ENCODE data around the gene SLC38A11. TPM values are rescaled to one million over a fixed set of nuclear protein-coding genes. Genes with fewer than 3 reads are reported as not detected.
A peak's percentile ranks its signal among the peaks of the same experiment; 100 is the strongest.
"Not testable (repeated sequence)": the region's sequence is repeated elsewhere in the genome, so short reads cannot be mapped to it uniquely, and the experiment has no call there.

The SLC38A11 gene
- total RNA-seq, 1 experiment from 2014 or later, result not detected

DNA sequence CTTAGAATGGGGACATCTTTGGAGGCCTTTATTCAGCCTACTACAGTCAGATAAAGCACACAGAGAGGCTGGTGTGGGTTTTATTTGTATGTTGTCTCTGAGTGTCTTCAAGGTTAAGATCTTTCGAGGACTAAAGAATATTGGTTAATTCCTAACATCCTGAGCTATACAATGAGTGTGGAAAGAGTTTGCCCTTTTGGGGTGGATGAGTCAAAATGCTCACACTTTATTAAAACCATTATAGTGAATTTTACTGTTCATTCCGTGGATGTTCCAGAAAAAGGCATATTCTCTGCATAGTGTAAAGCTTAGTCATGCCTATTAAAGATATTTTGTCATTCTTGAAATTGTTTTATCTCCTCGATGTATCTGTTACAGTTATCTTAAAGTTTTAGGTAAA is 29.1 kb upstream of the SLC38A11 start:
- H3K4me1 Mint-ChIP-seq (ENCODE audit: insufficient read depth, unreplicated experiment), result peaks cover 7% of the 10 kb centered on the region
- POLR2A ChIA-PET, result no interaction called here

DNA sequence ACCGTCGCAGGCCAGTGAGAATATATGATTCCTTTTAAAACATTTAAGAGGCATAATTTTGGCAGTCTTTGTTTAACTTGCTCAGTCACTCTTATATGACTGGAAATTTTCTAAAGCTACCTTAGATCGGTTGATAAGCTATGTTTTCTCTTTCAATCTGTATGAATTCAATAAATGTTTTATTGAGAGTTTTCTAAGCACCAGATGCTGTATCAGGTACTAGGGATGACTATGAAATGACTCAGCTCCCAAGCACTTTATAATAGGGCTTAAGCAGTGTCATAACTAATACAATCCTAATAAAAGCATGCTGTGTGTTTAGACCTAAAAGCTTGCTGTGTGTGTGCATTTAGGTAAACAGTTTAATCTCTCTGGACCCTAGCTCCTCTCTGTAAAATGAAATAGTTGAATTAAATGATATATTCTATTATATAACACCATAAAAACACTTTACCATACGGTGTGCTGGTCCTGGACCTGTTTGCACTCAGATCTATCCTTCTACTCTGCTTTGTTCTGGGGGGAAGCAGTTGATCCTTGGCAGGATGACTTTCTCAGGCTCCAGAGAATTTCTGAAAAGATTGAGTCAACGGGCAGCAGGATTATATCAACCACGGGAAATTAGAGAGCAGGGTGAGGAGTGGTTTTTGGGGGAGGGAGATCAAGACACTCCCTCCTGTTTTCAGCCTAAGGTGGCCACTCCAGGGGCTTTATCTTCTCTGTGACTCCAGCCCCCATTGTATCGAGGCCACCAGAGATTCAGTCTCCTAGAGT is 26.1 kb upstream of the SLC38A11 start:
- H3K27me3 Mint-ChIP-seq (ENCODE audit: insufficient read depth, unreplicated experiment), result no peaks in the 10 kb centered on the region
- BruUV-seq (replicated peaks), result no TSS peak
- DNase-seq (ENCODE audit: unreplicated experiment), result peak; percentile 4
- peaks cover 4% of the 10 kb centered on the region for H3K36me3 Mint-ChIP-seq (ENCODE audit: insufficient read depth, unreplicated experiment)
- TF ChIP-seq, protein P1, sequence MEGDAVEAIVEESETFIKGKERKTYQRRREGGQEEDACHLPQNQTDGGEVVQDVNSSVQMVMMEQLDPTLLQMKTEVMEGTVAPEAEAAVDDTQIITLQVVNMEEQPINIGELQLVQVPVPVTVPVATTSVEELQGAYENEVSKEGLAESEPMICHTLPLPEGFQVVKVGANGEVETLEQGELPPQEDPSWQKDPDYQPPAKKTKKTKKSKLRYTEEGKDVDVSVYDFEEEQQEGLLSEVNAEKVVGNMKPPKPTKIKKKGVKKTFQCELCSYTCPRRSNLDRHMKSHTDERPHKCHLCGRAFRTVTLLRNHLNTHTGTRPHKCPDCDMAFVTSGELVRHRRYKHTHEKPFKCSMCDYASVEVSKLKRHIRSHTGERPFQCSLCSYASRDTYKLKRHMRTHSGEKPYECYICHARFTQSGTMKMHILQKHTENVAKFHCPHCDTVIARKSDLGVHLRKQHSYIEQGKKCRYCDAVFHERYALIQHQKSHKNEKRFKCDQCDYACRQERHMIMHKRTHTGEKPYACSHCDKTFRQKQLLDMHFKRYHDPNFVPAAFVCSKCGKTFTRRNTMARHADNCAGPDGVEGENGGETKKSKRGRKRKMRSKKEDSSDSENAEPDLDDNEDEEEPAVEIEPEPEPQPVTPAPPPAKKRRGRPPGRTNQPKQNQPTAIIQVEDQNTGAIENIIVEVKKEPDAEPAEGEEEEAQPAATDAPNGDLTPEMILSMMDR (IDR thresholded peaks at IDR 0.05; ENCODE audit: unreplicated experiment), result no peak
- H3K4me1 Mint-ChIP-seq (ENCODE audit: insufficient read depth, unreplicated experiment), result peaks cover 7% of the 10 kb centered on the region
- ChIA-PET CTCF (interaction anchor here (0.6 to 1.5 kb wide), 4 partner anchors 35 to 1846 kb away, joined by 3 to 5 read pairs (median 4); partner anchors contain the start of gene COBLL1), POLR2A (no interaction called here)
- H3K4me3 Mint-ChIP-seq (ENCODE audit: unreplicated experiment), result no peak overlapping the region
- no peak overlapping the region for H3K27ac Mint-ChIP-seq (ENCODE audit: low read depth, unreplicated experiment)
- no peaks in the 10 kb centered on the region for H3K9me3 Mint-ChIP-seq (ENCODE audit: unreplicated experiment)
- intact Hi-C loops (cut with micrococcal nuclease), result no loop called here

More for the DNA sequence above, 29.1 kb upstream of the SLC38A11 start:
- BruUV-seq (replicated peaks), result no TSS peak
- Mint-ChIP-seq H3K9me3 (ENCODE audit: unreplicated experiment) (peaks cover 7% of the 10 kb centered on the region), H3K27ac (ENCODE audit: low read depth, unreplicated experiment) (no peak overlapping the region), H3K36me3 (ENCODE audit: insufficient read depth, unreplicated experiment) (peaks cover 4% of the 10 kb centered on the region), H3K4me3 (ENCODE audit: unreplicated experiment) (no peak overlapping the region), H3K27me3 (ENCODE audit: insufficient read depth, unreplicated experiment) (no peaks in the 10 kb centered on the region)
- DNase-seq (ENCODE audit: unreplicated experiment), result peak; percentile 10
- intact Hi-C loops (cut with micrococcal nuclease), result no loop called here
- TF ChIP-seq, protein P1 (IDR thresholded peaks at IDR 0.05; ENCODE audit: unreplicated experiment), result no peak
- CTCF ChIA-PET, result interaction anchor here (0.6 kb wide), 2 partner anchors 47 to 1645 kb away, joined by 3 read pairs; no protein-coding TSS in a partner anchor

DNA sequence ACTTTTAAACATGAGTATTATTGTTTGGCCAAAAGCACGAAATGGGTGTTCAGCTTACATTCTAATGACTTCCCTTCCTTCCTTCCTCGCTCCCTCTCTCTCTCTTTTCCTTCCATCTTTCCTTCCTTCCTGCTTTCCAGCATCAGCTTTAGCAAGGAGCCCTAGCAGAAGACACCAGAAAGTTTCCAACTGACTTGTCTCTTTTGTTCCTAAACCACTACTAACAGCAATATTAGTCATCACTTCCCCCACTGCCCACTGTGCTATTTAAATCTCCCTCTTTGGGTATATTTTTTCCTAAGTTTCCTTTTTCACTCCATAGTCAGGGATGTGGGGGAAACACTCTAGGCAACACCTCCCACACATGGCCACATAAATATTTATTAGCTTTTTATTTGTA is 25.4 kb upstream of the SLC38A11 start:
- H3K4me3 Mint-ChIP-seq (ENCODE audit: unreplicated experiment); H3K27ac Mint-ChIP-seq (ENCODE audit: low read depth, unreplicated experiment); H3K4me1 Mint-ChIP-seq (ENCODE audit: insufficient read depth, unreplicated experiment); DNase-seq (ENCODE audit: unreplicated experiment); H3K36me3 Mint-ChIP-seq (ENCODE audit: insufficient read depth, unreplicated experiment); intact Hi-C loops (cut with micrococcal nuclease); BruUV-seq (replicated peaks); H3K9me3 Mint-ChIP-seq (ENCODE audit: unreplicated experiment); H3K27me3 Mint-ChIP-seq (ENCODE audit: insufficient read depth, unreplicated experiment): not testable (repeated sequence)
- CTCF ChIA-PET, result interaction anchor here (0.6 to 1.5 kb wide), 4 partner anchors 139 to 1845 kb away, joined by 3 to 5 read pairs (median 3); partner anchors contain the start of gene COBLL1
- POLR2A ChIA-PET, result interaction anchor here (1.4 kb wide), 1 partner anchor 13 kb away, joined by 4 read pairs; no protein-coding TSS in a partner anchor

DNA sequence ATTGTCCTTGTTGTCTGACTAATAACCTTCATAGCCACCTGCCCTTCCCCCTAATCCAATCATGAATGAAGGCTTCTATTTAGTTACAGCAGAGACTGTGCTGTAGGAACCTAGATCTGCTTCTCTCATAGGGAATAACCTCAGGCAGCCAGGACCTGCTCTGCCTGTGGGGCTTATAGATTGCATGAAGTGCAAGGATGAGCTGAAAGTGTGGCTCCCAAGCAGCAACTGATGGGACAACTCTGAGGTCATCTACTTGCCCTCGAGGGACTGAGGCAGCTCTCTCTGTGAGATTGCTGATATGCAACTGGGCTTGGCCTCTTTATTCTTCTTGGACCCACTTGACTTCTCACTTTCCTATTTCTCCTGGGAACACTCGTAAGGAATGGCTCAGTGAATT is 23.8 kb upstream of the SLC38A11 start:
- BruUV-seq (replicated peaks), result no TSS peak
- H3K4me1 Mint-ChIP-seq (ENCODE audit: insufficient read depth, unreplicated experiment), result peaks cover 9% of the 10 kb centered on the region
- H3K9me3 Mint-ChIP-seq (ENCODE audit: unreplicated experiment), result no peaks in the 10 kb centered on the region
- H3K36me3 Mint-ChIP-seq (ENCODE audit: insufficient read depth, unreplicated experiment), result peaks cover 4% of the 10 kb centered on the region
- no peak overlapping the region for H3K4me3 Mint-ChIP-seq (ENCODE audit: unreplicated experiment)
- H3K27me3 Mint-ChIP-seq (ENCODE audit: insufficient read depth, unreplicated experiment), result no peaks in the 10 kb centered on the region
- H3K27ac Mint-ChIP-seq (ENCODE audit: low read depth, unreplicated experiment), result no peak overlapping the region
- TF ChIP-seq, protein P1 (IDR thresholded peaks at IDR 0.05; ENCODE audit: unreplicated experiment), result no peak
- intact Hi-C loops (cut with micrococcal nuclease), result no loop called here
- ChIA-PET CTCF (interaction anchor here (0.6 kb wide), 1 partner anchor 244 kb away, joined by 3 read pairs; no protein-coding TSS in a partner anchor), POLR2A (interaction anchor here (1.4 kb wide), 1 partner anchor 12 kb away, joined by 4 read pairs; no protein-coding TSS in a partner anchor)
- no peak for DNase-seq (ENCODE audit: unreplicated experiment)

DNA sequence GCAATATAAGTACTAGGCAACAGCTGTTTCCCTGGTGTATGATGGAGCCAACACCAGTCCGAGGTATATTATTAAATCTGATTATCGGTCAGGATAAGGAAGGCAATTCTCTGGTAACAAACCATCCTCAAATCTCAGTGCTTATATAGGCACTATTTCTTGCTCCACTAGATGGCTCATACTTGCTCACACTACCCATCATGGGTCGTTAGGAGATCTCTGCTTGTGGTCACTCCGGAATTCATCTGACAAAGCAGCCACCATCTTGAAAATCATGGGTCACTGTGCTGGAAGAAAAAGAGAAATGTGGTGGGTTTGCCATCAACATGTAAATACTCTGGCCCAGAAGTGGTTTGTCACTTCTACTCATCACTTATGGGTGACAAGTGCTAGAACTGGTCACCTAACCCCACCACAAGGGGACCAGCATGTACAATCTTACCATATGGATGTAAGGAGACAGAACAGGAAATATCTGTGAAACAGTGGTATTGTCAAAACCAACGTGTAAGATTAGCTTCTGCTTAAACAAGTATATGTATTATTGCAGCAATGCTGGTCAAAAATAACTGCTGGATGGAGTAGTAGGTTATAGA is 21.6 kb upstream of the SLC38A11 start:
- H3K4me3 Mint-ChIP-seq (ENCODE audit: unreplicated experiment); H3K27me3 Mint-ChIP-seq (ENCODE audit: insufficient read depth, unreplicated experiment); H3K36me3 Mint-ChIP-seq (ENCODE audit: insufficient read depth, unreplicated experiment); BruUV-seq (replicated peaks); DNase-seq (ENCODE audit: unreplicated experiment); POLR2A ChIA-PET; H3K27ac Mint-ChIP-seq (ENCODE audit: low read depth, unreplicated experiment); intact Hi-C loops (cut with micrococcal nuclease); H3K9me3 Mint-ChIP-seq (ENCODE audit: unreplicated experiment): not testable (repeated sequence)
- CTCF ChIA-PET, result interaction anchor here (1.0 kb wide), 1 partner anchor 15 kb away, joined by 3 read pairs; no protein-coding TSS in a partner anchor
- H3K4me1 Mint-ChIP-seq (ENCODE audit: insufficient read depth, unreplicated experiment), result peaks cover 12% of the 10 kb centered on the region

Data from MCF 10A (cell line).